Keratinocyte (primary cell): Measurements from ENCODE around the gene NR2C2AP.

Experiments
- EZH2 ChIP-seq: IDR thresholded peaks from one replicate; pipeline ENCODE4 v1.6.1; 2012; ENCODE audit warnings: inconsistent platforms, mild to moderate bottlenecking, low read length, moderate library complexity
- TF ChIP-seq, protein P1 (sequence below), 3 experiments: IDR thresholded peaks in 1 of 3; conservative IDR thresholded peaks in 1 of 3; optimal IDR thresholded peaks in 1 of 3; 2 replicates in 2 of 3; 3 replicates in 1 of 3; pipeline versions ENCODE3 to v1.5.1; 2011; ENCODE audit warnings: low read length in 3 of 3, mild to moderate bottlenecking in 3 of 3, moderate library complexity in 2 of 3, control low read depth in 1 of 3, inconsistent platforms in 1 of 3; ENCODE audit not compliant: insufficient read depth in 2 of 3; ENCODE audit errors: extremely low read depth in 1 of 3

DNA sequence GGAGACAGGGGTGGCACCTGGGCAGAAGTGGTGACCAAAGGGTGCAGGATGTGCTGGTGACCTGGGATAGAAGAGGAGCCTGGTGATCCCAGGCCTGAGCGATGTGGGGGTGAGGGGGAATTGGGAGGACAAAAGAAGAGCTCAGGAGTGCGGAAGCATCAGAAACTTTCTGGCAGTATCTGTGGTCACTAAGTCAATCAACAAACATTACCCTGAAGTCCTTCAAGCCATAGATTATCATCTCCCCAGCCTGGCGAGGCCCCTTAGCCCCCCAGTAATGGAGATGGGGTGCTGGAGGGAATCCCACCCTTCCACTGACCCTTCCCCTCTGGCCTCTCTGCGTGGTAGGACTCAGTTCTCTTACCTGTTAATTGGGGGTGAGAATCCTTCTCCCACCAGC, 43.7 kb downstream of the NR2C2AP start:
- TF ChIP-seq, protein P1, sequence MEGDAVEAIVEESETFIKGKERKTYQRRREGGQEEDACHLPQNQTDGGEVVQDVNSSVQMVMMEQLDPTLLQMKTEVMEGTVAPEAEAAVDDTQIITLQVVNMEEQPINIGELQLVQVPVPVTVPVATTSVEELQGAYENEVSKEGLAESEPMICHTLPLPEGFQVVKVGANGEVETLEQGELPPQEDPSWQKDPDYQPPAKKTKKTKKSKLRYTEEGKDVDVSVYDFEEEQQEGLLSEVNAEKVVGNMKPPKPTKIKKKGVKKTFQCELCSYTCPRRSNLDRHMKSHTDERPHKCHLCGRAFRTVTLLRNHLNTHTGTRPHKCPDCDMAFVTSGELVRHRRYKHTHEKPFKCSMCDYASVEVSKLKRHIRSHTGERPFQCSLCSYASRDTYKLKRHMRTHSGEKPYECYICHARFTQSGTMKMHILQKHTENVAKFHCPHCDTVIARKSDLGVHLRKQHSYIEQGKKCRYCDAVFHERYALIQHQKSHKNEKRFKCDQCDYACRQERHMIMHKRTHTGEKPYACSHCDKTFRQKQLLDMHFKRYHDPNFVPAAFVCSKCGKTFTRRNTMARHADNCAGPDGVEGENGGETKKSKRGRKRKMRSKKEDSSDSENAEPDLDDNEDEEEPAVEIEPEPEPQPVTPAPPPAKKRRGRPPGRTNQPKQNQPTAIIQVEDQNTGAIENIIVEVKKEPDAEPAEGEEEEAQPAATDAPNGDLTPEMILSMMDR (optimal IDR thresholded peaks at IDR 0.05 in 1 of 3, IDR thresholded peaks at IDR 0.05 in 1 of 3, conservative IDR thresholded peaks at IDR 0.05 in 1 of 3; ENCODE audit: extremely low read depth in 1 of 3, insufficient read depth in 2 of 3, low read length in 3 of 3) = no peak
- TF ChIP-seq EZH2 = no peak
